GM19468 (cell line): Measurements from ENCODE around the gene WSCD1.

Experiments used
- ATAC-seq: cut with Tn5 transposase; IDR thresholded peaks from one replicate; pipeline ENCODE4 v1.9.1; 2021; ENCODE audit warnings: mild to moderate bottlenecking, moderate library complexity, moderate number of reproducible peaks; ENCODE audit not compliant: unreplicated experiment; ENCODE audit errors: extremely low read depth

Gene WSCD1

DNA sequence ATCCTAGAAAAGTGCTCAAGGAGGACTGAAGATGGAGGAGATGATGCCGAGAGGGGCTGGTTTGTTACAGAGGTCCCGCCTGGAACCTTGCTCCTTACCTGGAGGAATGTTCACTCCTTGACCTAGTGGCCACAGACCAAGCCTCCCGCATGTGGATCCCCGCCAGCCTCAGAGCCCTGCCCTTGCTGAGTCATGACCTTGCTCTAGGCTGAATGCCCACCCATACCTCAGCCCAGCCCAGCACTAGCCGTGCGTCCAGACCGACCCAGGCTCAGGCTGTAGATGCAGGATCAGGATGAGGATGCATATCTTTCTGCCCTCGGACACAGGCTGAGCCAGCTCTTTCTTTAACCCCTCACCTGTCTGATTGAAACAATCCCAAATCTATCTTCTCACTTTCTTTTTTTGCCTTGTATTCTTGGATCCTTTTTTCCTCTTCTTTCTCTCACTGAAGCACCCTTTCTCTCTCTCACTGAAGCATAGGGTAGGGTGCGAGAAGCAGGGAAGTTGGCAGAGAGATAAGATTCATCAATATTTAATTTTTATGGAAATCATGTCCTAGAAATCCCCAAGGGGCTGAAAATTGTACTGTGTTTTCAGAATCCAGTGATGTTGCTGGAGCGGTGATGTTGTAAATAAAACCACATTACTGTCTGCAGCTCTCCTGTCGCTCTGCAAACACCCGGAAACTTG lies 34.9 kb downstream of the WSCD1 start:
- ATAC-seq = no peak

DNA sequence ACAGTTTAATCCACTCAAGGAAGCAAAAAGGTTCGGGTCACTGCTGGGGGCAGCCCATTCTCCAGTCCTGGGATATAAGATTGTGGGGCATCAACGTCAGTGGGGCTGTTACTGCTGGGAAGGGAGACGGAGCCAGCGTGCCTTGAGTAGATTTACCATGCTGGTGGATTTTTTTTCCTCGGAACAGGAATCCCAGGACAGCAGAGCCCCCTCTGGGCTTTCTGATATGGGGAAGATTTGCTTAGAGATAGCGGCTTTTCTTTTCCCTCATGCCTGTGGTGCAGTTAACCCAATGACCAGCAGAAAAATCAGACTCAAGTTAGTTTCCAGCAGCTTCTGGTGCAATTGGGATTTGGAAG lies 35.4 kb downstream of the WSCD1 start:
- ATAC-seq = no peak

DNA sequence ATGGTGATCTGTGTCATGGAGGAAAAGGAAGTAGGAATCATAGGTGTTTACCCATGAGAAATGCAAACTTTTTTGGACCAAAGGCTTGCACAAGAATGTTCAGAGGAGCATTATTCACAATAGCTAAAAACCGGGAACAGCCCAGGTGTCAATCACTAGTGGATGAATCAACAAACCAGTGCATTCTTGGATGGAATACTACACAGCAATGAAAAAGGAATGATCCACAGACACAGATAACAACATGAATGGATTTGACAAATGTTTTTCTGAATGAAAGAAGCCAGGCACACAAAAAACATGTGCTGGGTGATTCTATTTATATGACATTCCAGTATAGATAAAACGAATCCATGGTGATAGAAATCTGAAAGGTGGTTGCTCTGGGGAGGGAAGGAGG lies 36.0 kb downstream of the WSCD1 start:
- no peak for ATAC-seq

DNA sequence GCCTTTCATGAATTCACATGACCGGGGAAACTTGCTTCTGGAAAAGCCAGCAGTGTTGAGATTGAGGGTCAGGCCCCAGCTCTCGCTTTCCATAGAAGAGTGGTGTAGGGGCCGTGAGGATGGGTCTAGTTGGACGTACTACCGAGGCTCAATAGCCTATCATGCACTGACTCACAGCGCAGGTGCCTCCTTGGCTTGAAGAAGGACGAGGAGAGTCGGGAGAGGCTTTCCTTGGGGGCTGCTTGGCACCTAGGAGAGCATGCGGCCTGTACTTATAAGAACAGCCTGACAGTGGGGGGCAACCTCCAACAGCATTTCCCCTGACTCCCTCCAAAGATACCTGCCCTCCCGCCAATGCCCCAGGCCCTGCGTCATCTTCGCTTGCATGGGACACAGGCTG lies 37.6 kb downstream of the WSCD1 start:
- ATAC-seq = no peak

DNA sequence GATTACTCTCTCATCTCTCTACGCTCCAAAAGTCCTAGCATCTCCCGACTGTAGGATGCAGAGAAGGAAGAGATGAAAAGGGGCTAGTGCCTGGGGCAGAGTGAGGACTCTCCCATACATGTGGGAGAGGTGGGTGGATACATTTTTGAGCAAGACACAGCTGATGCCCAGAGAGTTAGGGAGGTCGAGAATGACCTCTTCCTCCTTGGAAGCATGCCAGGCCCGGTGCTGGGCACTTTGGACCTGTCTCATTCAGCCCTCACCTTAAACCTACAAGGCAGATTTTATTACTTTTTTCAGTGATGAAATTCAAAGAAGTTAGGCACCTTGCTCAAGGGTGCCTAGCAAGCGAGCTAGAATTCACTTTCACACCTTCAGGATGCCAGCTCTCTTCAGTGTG lies 38.2 kb downstream of the WSCD1 start:
- ATAC-seq = no peak

DNA sequence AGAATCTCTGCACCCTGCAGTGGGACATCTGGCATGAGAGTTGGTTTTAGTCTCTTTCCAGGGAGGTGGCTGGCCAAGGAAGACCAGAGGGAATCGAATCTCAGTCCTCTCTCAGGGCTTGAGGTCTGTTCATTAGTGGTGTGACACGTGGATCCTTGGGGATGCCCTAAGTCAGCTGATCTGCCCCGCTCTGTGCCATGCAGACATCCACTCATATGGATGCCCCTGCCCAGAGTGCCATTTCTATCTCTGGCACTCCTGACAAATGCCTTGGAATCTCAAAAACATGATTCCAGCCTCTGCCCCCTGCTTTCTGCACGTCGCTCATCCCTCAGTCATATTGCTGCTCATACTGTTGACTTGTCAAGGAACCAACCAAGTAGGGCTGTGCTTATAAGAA lies 38.8 kb downstream of the WSCD1 start:
- ATAC-seq = no peak

DNA sequence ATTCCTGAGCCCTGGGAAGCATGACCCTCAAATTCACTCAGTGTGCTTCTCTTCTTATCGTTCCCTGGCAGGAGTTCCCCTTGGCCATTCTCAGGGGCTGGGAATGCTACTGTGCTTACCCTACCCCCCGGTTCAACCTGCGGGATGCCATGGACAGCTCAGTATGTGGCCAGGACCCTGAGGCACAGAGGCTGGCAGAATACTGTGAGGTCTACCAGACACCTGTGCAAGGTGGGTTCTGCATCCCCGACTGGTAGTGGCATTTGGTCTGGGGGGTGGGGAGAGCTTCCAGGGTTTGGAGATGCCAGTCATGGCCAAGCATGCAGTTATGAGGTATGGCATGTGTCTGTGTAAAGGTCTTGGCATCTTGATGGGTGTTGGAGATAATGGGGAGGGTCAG lies 39.4 kb downstream of the WSCD1 start:
- no peak for ATAC-seq

DNA sequence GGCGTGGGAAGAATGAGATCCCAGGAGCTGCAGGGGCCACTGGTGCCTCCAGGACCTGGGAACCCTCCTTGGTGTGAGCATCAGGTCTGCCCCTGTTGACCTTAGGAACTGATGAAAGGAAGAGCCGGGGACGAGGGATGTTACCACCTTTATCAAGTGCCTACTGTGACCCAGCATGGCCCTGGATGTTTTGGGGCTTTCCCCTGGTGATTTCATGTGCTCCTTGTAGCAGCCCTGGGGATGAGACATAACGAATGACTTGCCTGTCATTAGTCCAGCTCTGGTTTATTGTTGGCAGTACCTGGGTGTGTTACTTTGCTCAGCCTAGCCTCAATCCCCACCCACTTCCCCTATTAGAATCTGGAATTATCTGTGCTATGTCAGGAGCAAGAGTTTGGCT lies 39.9 kb downstream of the WSCD1 start:
- ATAC-seq = no peak

DNA sequence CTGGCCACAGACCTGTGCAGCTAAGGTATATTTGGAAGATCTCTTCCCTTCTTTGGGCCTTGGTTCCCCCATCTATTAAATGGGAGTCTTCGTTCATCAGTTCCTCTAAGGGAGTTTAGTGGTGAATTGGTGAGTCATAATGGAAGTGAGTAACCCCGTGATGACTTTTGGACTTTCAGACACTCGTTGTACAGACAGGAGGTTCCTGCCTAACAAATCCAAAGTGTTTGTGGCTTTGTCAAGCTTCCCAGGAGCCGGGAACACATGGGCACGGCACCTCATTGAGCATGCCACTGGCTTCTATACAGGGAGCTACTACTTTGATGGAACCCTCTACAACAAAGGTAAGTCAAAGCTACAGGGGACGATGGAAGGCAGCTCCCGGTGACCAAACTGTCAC lies 40.4 kb downstream of the WSCD1 start:
- ATAC-seq = no peak

DNA sequence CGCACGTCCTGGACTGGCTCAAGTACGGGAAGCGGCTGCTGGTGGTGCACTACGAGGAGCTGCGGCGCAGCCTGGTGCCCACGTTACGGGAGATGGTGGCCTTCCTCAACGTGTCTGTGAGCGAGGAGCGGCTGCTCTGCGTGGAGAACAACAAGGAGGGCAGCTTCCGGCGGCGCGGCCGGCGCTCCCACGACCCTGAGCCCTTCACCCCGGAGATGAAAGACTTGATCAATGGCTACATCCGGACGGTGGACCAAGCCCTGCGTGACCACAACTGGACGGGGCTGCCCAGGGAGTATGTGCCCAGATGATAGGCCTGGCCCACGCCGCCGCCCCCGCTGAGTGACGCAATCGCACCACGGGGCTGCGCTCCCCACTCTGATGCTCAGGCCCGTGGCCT lies 50.2 kb downstream of the WSCD1 start:
- no peak for ATAC-seq

DNA sequence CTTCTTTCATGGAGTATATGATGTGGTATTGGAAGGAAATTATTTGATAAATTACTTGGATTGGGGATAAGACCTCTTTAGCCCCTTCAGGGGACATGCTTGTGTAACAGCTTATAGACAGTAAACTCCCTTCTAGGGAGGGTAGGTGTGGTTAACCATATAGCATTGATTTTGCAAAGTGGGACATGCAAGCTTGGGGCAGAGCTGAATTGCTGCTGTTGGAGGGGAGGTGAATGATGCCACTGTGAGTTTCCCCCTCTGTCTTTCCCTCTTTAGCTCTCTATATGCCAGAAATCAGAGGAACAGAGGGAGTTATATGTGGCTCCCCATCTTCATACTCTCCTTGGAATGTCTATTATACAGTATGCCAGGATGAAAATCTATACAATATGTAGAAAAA lies 54.7 kb downstream of the WSCD1 start:
- ATAC-seq = no peak

DNA sequence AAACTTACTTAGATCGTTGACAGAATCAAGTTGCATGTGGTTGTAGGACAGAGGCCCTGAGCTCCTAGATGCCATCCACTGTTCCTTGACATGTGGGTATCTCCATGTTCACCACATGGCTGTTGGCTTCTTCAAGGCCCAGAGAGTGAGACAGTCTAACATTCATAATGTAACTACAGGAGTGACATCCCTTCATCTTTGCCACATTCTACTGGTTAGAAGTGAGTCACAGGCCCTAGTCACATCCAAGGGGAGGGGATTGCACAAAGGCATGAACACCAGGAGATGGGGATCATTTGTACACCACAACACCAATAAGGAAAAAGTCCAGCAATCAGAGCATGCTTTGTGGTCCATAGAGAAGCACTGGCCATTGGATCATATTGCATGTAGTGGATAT lies 56.6 kb downstream of the WSCD1 start:
- ATAC-seq = no peak

DNA sequence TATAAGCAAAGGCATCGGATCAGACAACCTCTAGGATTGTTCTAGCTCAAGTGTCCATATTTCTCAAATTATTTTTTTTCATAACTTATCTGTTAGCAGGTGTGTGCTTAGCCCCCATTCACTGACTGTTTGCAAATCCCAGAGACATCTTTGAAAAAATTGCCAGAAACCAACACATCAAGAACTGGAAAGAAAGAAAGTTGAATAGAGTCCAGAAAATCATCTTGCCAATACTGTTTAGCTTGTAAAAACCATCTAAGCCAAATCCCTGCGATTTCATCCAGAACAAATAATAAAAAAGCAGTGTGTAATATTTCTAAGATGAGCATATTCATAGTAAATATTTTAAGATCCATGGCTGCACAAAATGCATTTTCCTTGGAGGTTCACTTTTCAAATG lies 64.5 kb downstream of the WSCD1 start:
- ATAC-seq = no peak

DNA sequence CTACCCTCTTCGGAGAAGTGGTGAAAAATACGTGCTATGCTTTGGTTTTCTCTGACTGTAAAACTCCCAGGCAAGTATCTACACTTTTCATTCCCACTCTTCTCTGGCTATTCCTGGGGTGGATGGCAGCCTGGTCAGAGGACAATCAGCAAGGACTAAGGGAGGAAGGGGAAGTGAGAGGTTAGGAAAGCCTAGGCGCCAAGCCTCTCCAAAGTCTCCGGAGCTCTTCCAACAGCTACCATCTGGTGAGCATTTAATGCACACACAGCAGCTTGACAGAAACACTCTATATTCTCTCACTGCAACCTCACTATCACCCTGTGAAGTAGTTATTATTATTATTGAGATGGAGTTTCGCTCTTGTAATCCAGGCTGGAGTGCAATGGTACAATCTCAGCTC lies 65.1 kb downstream of the WSCD1 start:
- no peak for ATAC-seq

DNA sequence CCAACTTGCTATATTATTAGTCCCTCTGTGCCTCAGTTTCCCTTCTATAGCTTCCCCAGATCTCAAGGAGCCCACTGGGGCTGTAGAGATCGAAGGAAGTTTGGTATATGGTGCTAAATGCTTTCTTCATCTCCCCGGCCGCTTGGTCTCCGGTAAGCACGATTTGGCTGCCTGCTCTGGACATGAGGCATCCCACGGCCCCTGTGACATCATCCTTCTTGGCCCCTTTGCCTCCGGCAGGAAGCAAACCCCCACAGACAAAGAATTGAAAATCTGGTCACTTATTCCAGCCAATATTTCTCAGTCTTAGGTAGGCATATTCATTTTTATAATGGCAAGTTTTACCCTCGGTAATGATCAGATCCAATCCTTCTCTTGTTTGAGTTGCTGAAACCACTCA lies 65.8 kb downstream of the WSCD1 start:
- ATAC-seq = no peak

DNA sequence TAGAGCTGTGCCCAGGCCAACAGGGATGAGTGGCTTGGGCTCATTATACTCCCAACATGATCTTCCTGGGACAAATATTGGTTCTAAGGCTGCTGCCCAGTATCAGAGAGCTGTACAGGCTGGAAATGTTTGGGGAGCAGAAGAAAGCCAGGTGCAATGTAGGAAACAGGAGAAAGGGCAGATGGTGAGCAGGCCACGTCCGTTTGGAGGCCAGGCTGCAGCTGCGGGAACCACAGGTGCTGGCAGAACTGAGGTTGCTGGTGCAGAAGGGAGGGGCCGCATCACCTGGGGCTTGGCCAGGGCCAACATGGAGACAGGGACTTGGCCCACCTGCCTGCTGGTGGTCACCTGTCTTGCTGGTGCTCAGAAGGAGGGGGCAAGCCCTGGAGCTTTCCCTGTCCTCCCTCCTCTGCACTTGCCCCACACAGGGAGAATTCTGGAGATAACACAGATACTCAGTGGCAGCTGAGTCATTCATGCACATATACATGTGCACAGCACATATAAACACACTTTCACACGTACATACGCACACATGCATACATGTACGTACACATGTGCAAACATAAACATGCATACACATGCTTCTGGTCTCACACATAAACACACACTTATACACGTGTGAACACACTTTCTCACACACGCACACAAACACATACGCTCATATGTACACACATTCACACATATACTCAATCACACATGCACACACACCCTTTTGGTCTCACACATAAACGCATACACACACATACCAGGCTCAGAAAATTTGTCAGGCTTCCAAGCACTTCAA lies 67.7 kb downstream of the WSCD1 start:
- ATAC-seq = no peak

DNA sequence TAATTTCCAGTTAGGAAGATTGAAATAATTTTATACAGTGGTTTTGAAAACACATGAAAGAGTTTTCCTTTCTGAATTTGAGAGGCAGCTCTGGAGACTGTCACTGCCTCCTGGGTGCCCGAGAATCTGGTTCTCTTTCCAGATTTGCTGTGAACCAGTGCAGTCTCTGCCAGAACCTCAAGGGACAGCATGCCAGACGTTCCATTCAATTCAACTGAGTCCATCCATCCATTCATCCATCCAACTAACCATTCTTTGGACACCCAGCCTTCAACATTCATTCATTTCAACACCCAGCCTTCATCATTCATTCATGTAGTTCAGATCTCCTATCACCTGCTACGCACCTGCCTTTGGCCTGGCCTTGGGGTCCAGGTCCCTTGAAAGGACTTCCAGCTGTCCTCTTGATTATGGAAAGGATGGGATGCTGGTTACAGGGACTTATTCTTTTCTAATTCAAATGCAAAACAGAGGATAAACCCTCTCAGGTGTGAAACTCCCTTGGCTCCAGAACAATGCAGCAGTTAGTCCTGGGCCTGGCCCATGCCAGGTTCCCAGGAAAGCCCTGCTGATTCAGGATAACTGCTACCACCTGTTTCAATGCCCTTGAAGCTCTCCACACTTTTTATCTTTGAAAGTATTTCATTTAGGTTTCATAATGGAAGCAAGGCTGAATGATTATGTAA lies 68.7 kb downstream of the WSCD1 start:
- ATAC-seq = no peak

DNA sequence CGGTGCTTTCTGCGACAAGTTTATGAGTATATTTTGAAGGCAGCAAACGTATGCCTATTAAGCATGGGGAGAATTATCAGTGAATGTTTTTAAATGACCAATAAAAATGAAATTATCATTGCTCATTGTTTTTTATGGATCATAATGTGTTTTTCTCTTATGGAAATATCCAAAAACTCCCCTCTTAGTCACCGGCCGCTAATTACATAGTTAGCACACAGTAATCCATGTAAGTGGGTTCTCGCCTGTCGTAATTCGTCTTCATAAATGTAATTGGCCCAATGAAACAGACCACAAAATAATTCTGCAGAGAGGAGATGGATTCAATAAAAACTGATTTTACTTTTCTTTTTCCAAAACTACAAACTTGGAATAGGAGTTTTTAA lies 69.3 kb downstream of the WSCD1 start:
- ATAC-seq = no peak

DNA sequence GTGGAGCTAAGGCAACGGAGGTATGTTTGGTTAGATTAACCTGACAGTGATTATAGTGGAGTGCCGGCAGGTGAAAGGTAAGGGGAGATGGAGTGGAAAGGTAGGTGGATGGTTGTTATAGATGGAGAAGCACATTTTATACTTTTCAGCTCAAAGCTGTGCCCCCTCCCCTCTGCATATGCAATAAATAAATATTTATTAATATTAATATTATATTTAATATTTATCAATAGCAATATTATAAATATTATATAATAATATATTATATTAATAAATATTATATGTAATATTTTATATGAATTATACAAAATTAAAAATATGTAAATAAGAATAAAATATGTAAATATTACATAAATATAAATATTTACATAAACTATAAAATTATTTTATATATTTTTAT lies 70.0 kb downstream of the WSCD1 start:
- ATAC-seq = no peak

DNA sequence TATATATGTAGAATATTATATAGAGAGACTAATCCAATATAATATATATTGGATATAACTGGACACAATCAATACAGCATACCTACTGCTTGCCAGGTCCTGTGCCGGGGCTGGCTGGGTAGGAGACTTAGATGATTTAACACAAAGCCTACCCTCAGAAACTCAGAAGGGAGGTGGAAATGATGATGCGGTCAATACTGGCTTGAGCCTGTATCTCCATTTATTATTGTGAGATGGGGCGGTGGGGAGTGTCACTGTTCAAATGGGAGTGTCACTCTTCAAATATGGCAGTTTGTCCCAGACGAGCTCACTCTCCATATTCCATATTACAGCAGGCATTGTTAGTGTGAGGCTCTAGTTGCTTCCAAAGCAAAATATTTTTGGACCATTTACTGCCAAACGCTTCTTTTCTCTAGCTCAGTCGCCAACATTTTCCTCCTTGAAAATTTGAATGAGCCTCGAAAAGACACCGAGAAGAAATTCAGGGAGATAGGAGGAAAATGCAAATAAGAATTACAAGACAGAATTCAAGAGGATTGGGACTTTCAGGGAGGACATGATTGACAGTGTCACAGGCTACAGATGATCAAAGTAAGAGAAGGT lies 70.7 kb downstream of the WSCD1 start:
- ATAC-seq = no peak

DNA sequence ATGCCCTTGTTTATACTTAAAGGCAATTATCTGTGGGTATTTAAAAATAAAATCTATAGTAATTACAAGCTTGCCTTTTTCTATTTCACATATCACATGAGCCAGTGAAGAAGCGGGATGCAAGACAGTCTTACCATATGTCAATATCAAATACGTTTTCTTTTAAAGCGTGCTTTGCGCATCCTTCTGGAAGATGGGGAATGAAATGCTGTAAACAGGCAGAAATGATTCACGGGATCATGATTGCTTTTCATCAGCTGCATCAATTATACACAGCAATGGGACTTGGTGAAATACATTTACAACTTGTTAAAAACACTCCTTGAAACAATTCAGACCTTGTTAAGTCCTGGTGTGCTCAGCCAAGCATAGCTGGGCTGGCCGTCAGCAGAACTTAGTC lies 72.5 kb downstream of the WSCD1 start:
- ATAC-seq = no peak
